Spinal cord (tissue), 10 donors: ENCODE data around the gene PTPN1. TPM values are rescaled to one million over a fixed set of nuclear protein-coding genes. Genes with fewer than 3 reads are reported as not detected.
A peak's percentile ranks its signal among the peaks of the same experiment; 100 is the strongest.

Experiments used
- DNase-seq, 6 donors: peaks; one replicate each; pipeline versions ENCODE4 v3.0.0 to v3.0.0-alpha.2; 2013 to 2015; ENCODE audit warnings: low spot score in 6 of 6, low read depth in 4 of 6
- H3K27ac ChIP-seq: one replicate; pipeline ENCODE4 v1.5.1; 2013; ENCODE audit warnings: low read depth, low read length, control low read depth
- H3K27me3 ChIP-seq: one replicate; pipeline ENCODE4 v1.6.1; 2013; ENCODE audit warnings: low read length; ENCODE audit not compliant: control insufficient read depth, insufficient read depth
- H3K36me3 ChIP-seq: one replicate; pipeline ENCODE4 v1.6.1; 2013; ENCODE audit warnings: low read length; ENCODE audit not compliant: control insufficient read depth, insufficient read depth
- H3K4me1 ChIP-seq: one replicate; pipeline ENCODE4 v1.6.1; 2013; ENCODE audit warnings: low read length; ENCODE audit not compliant: control insufficient read depth, insufficient read depth
- H3K4me3 ChIP-seq: one replicate; pipeline ENCODE4 v1.5.1; 2013; ENCODE audit warnings: low read depth, low read length, control low read depth
- H3K9me3 ChIP-seq: one replicate; pipeline ENCODE4 v1.6.1; 2013; ENCODE audit warnings: low read length; ENCODE audit not compliant: control insufficient read depth, insufficient read depth
- WGBS: methylation state at CpG from one replicate; pipeline ENCODE4 v1.1.5; 2013; ENCODE audit warnings: missing lambda C conversion rate; ENCODE audit not compliant: insufficient coverage; 5-methylcytosine and 5-hydroxymethylcytosine counted together
- long read RNA-seq, 4 donors: transcript quantifications; one replicate each; lab custom pipeline, GENCODE V29; 2026
- polyA plus RNA-seq, 2 donors: library from polyadenylated mRNA; unstranded; fragments of 120-200 nt; gene quantifications; one replicate each; pipeline ENCODE4 v1.2.1, GENCODE V29; 2013; ENCODE audit not compliant: insufficient read length in 2 of 2
- total RNA-seq, 2 donors: library from RNA; depleted of rRNA in 1 of 2; stranded (reverse); fragments of 120-200 nt in 1 of 2; fragments of >200 nt in 1 of 2; gene quantifications; one replicate each; pipeline versions ENCODE4 v1.2.3 to v1.2.4, GENCODE V29; 2013 to 2014
- donor health status: healthy.

The PTPN1 gene
- total RNA-seq (10 to 100 TPM; 15.4 to 21.8 TPM), polyA plus RNA-seq (10 to 100 TPM; 23.7 to 24.2 TPM)
- long read RNA-seq, donor 1, full-length matches to known transcripts: 1 of 1 reads
- long read RNA-seq, donor 1, partial matches to known transcripts: 0 of 1 reads
- long read RNA-seq, donor 1, other reads (novel, unspliced or antisense): 0 of 1 reads
- long read RNA-seq, donor 2: 0 reads
- long read RNA-seq, donor 3: 0 reads
- long read RNA-seq, donor 4, partial matches to known transcripts: 12 of 12 reads
- long read RNA-seq, donor 4, other reads (novel, unspliced or antisense): 0 of 12 reads

GRCh38 chr20:50509923-50510705 lies at the start of gene PTPN1:
Gene PTPN1 (plus strand): TSS chr20:50510383. CDS start chr20:50510528, 145 bp downstream.
- DNase-seq: peak; percentile 96 to 100 (median 98)
- no peaks in the 10 kb centered on the region for H3K9me3 ChIP-seq
- 0% methylated on average over 64 of the region's 64 CpGs for WGBS

GRCh38 chr20:50460608-50461267 lies 49.4 kb upstream of the PTPN1 start:
- H3K36me3 ChIP-seq: no peaks in the 10 kb centered on the region
- peak in 3 of 6 donors; percentile 47 to 73 (median 55) for DNase-seq
- H3K9me3 ChIP-seq: no peaks in the 10 kb centered on the region
- no peak overlapping the region for H3K4me3 ChIP-seq
- H3K27me3 ChIP-seq: no peaks in the 10 kb centered on the region
- H3K4me1 ChIP-seq: peaks cover 18% of the 10 kb centered on the region
- no peak overlapping the region for H3K27ac ChIP-seq
- 42% methylated on average over 12 of the region's 13 CpGs for WGBS

More at GRCh38 chr20:50509923-50510705, at the start of gene PTPN1:
- Histone ChIP-seq H3K27me3 (no peaks in the 10 kb centered on the region), H3K36me3 (no peaks in the 10 kb centered on the region), H3K4me3 (peak within 1 kb of the TSS; percentile 92), H3K4me1 (peaks cover 7% of the 10 kb centered on the region), H3K27ac (peak within 1 kb of the TSS; percentile 76)

GRCh38 chr20:50462093-50462690 lies 48.0 kb upstream of the PTPN1 start:
- no peak overlapping the region for H3K27ac ChIP-seq

GRCh38 chr20:50464026-50464724 lies 46.0 kb upstream of the PTPN1 start:
- no peak overlapping the region for H3K27ac ChIP-seq
- H3K4me1 ChIP-seq: peaks cover 12% of the 10 kb centered on the region
- H3K27me3 ChIP-seq: no peaks in the 10 kb centered on the region
- peak in 3 of 6 donors; percentile 17 to 82 (median 70) for DNase-seq
- H3K36me3 ChIP-seq: no peaks in the 10 kb centered on the region
- H3K4me3 ChIP-seq: no peak overlapping the region
- WGBS: 26% methylated on average over 19 of the region's 21 CpGs
- H3K9me3 ChIP-seq: no peaks in the 10 kb centered on the region

More at GRCh38 chr20:50462093-50462690, 48.0 kb upstream of the PTPN1 start:
- Histone ChIP-seq H3K4me1 (peaks cover 12% of the 10 kb centered on the region), H3K36me3 (no peaks in the 10 kb centered on the region), H3K9me3 (no peaks in the 10 kb centered on the region), H3K27me3 (no peaks in the 10 kb centered on the region), H3K4me3 (no peak overlapping the region)
- DNase-seq: no peak
- 91% methylated on average over 8 of the region's 10 CpGs for WGBS

GRCh38 chr20:50464725-50465650 lies 45.2 kb upstream of the PTPN1 start:
- no peak overlapping the region for H3K27ac ChIP-seq
- WGBS: 80% methylated on average over 5 of the region's 14 CpGs

GRCh38 chr20:50467174-50467573 lies 43.0 kb upstream of the PTPN1 start:
- H3K36me3 ChIP-seq: no peaks in the 10 kb centered on the region
- H3K4me3 ChIP-seq: no peak overlapping the region
- H3K4me1 ChIP-seq: peaks cover 6% of the 10 kb centered on the region
- no peak overlapping the region for H3K27ac ChIP-seq
- no peak for DNase-seq
- H3K27me3 ChIP-seq: no peaks in the 10 kb centered on the region
- H3K9me3 ChIP-seq: no peaks in the 10 kb centered on the region
- WGBS: 100% methylated on average over 1 of the region's 6 CpGs

More at GRCh38 chr20:50464725-50465650, 45.2 kb upstream of the PTPN1 start:
- Histone ChIP-seq H3K9me3 (no peaks in the 10 kb centered on the region), H3K27me3 (no peaks in the 10 kb centered on the region), H3K4me3 (no peak overlapping the region), H3K36me3 (no peaks in the 10 kb centered on the region), H3K4me1 (peaks cover 12% of the 10 kb centered on the region)
- DNase-seq: no peak

- Histone ChIP-seq H3K27me3 (no peaks in the 10 kb centered on the region), H3K4me3 (no peak overlapping the region), H3K36me3 (no peaks in the 10 kb centered on the region), H3K27ac (no peak overlapping the region), H3K9me3 (no peaks in the 10 kb centered on the region), H3K4me1 (peaks cover 6% of the 10 kb centered on the region)
- DNase-seq: peak in 2 of 6 donors; percentile 58 to 70
- WGBS: 100% methylated on average over 1 of the region's 3 CpGs
Measured at GRCh38 chr20:50467718-50468356, 42.3 kb upstream of the PTPN1 start.

GRCh38 chr20:50468378-50468798 lies 41.8 kb upstream of the PTPN1 start:
- WGBS: 96% methylated on average over 2 of the region's 2 CpGs
- Histone ChIP-seq H3K4me1 (peaks cover 6% of the 10 kb centered on the region), H3K36me3 (no peaks in the 10 kb centered on the region), H3K9me3 (no peaks in the 10 kb centered on the region), H3K4me3 (no peak overlapping the region), H3K27me3 (no peaks in the 10 kb centered on the region), H3K27ac (no peak overlapping the region)
- no peak for DNase-seq
